Caki2 (cell line): ENCODE data around the gene TMEM59L. TPM values are rescaled to one million over a fixed set of nuclear protein-coding genes. Genes with fewer than 3 reads are reported as not detected.

Experiments
- DNase-seq: peaks from one replicate; pipeline ENCODE4 v3.0.0-alpha.2; 2015; ENCODE audit warnings: low read depth
- in situ Hi-C: cut with HindIII; loops from 2 replicates; pipeline ENCODE4 v1.10.0; 2016; ENCODE audit warnings: low sequenced_read_pairs, low pct_unique_long_range_greater_than_20kb, mixed read lengths
- total RNA-seq: library from RNA; depleted of rRNA; stranded (reverse); fragments of >200 nt; shearing (Covaris generic); gene quantifications from 2 replicates; pipeline ENCODE4 v1.2.3, GENCODE V29; 2014; ENCODE audit warnings: low replicate concordance; rRNA removed

The TMEM59L gene
- total RNA-seq, 1 experiment from 2014 or later, result 0.14 TPM

DNA sequence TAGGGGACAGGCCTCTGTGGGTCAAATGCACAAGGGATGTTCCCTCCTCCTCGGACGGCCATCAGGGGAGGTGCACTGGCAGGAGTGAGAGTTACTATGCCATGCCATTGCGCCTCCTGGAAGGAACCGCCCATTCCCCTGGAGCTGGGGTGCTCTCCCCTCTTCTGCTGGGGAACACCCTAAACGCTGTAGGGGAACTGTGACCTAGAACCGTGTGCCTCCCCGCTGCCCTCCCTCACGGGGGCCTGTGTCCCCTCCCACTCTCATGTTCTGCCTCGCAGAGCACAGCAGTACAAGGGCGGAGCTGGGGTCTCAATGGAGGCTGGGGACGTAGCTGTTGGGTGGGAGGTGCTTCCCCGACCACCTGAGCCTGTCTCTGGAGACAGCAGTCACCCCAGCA is 53.6 kb downstream of the TMEM59L start:
- DNase-seq, result no peak

DNA sequence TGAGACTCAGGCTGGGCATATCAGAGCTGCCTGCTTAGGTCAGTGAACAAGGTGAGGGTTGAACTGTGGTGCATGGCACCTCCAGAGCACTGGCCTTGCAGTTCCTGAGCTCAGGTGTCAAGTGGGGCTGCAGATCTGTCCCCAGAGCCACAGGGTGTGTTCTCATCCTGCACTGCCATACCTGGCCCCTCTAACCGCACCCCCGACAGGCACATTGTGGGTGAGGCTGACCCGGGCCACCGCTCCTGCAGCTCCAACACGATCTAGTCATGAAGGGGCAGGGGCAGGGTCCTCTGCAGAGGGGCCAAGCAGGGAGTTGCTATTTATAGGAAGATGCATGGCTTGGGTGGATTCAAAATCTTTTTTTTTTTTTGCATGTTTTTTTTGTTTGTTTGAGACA is 54.1 kb downstream of the TMEM59L start:
- in situ Hi-C loops, result no loop called here
- DNase-seq, result no peak

More for the DNA sequence above, 53.6 kb downstream of the TMEM59L start:
- in situ Hi-C loops, result no loop called here

DNA sequence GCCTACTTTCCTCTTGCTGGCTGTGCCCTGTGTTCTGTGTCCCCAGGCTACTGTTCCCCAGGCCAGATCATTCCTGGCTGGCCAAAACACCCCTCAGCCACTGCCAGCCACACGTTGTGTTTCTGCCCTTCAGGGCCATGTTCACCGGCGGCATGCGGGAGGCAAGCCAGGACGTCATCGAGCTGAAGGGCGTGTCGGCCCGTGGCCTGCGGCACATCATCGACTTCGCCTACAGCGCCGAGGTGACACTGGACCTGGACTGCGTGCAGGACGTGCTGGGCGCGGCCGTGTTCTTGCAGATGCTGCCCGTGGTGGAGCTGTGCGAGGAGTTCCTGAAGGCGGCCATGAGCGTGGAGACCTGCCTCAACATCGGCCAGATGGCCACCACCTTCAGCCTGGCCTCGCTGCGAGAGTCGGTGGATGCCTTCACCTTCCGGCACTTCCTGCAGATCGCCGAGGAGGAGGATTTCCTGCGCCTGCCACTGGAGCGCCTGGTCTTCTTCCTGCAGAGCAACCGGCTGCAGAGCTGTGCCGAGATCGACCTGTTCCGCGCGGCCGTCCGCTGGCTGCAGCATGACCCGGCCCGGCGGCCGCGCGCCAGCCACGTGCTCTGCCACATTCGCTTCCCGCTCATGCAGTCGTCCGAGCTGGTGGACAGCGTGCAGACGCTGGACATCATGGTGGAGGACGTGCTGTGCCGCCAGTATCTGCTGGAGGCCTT is 55.0 kb downstream of the TMEM59L start:
- in situ Hi-C loops, result no loop called here
- no peak for DNase-seq

DNA sequence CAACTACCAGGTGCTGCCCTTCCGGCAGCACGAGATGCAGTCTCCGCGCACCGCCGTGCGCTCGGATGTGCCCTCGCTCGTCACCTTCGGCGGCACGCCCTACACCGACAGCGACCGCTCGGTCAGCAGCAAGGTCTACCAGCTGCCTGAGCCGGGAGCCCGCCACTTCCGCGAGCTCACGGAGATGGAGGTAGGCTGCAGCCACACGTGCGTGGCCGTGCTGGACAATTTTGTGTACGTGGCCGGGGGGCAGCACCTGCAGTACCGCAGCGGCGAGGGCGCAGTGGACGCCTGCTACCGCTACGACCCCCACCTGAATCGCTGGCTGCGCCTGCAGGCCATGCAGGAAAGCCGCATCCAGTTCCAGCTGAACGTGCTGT is 55.6 kb downstream of the TMEM59L start:
- DNase-seq, result no peak

DNA sequence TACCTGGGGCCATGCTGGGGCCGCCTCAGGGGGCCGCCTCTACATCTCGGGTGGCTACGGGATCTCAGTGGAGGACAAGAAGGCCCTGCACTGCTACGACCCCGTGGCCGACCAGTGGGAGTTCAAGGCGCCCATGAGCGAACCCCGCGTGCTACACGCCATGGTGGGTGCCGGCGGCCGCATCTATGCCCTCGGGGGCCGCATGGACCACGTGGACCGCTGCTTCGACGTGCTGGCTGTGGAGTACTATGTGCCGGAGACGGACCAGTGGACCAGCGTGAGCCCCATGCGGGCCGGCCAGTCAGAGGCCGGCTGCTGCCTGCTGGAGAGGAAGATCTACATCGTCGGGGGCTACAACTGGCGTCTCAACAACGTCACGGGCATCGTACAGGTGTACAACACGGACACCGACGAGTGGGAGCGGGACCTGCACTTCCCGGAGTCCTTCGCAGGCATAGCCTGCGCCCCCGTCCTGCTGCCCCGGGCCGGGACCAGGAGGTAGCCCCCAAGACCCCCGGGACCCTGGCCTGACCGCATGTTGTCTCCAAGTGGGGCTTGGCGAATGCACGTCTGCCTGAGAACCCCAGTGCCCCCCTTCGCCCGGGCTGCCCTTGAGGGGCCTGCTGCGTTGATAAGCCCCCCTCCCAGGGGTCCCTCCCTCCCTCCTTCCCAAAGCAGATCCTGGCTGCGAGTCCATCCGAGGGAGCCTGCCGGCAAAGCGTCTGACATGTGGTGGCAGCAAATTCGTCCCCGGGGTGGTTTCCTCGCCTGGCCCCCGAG is 56.3 kb downstream of the TMEM59L start:
- in situ Hi-C loops, result no loop called here
- no peak for DNase-seq

More for the DNA sequence above, 55.6 kb downstream of the TMEM59L start:
- in situ Hi-C loops, result no loop called here

DNA sequence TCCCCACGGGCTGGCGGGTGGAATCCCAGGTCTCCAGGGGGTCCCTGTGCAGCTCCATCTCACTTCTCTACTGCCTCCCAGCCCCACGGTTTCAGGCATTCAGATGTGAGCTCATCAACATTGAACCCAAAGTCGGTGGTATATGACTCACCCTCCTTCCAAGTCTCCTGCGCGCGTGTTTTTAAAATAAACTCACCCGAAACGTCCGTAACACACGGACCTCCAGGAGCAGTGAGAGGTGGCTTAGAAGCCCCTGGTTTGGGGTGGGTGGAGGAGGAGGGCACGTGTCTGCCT is 56.8 kb downstream of the TMEM59L start:
- in situ Hi-C loops, result no loop called here
- DNase-seq, result no peak

DNA sequence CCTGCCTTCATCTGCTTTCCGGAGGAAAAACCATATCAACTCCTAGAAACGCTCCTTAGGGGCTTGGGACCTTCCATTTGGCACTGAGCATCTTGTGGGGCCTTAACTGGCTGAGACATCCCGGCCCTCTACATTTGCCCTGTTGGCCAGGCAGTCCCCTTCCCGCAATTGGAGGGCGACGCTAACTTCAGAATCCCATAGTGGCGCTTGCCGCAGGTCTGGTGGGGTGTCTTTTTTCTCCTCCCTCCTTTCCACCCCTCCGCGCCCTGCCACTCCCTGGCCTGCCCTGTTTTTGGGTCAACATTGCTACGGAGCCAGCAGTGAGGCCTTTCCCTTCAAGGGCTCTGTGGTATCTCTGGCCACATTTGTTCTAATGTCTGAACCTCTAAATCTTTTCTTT is 57.2 kb downstream of the TMEM59L start:
- DNase-seq, result no peak
- in situ Hi-C loops, result no loop called here

DNA sequence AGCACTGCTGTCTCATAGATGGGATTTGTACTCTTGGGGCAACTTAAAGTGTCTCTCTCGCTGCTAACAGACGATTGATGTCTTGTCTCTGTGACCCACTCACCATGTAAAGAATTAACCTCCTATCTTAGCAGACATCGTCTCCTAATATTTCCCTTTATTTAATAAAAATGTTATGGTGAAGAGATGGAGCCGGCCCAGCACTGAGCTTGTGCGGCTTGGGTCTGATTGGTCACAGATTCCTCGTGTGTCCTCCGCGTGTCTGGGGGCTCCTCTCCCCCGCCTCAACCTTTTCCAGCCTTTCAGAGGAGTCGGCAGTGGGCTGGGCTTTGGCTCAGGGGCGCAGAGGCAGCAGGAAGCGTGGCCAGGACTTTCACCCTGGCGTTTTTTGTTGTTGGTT is 57.6 kb downstream of the TMEM59L start:
- no peak for DNase-seq
- in situ Hi-C loops, result no loop called here

Other genes starting within 250 kb of the TMEM59L start
- 349 and 410 TPM in 2 replicates for gene GDF15, start 226.7 kb upstream of the TMEM59L start, total RNA-seq
- gene LRRC25, start 215.2 kb upstream of the TMEM59L start, total RNA-seq, result not detected in 2 replicates
- 87.5 and 106 TPM in 2 replicates for gene SSBP4, start 193.5 kb upstream of the TMEM59L start, total RNA-seq
- 118 and 155 TPM in 2 replicates for gene ISYNA1, start 174.7 kb upstream of the TMEM59L start, total RNA-seq
- 8.4 and 26.0 TPM in 2 replicates for gene ELL, start 90.8 kb upstream of the TMEM59L start, total RNA-seq
- 418 and 487 TPM in 2 replicates for gene FKBP8, start 69.3 kb upstream of the TMEM59L start, total RNA-seq
- gene KXD1, start 55.0 kb upstream of the TMEM59L start, total RNA-seq, result 99.2 and 181 TPM in 2 replicates
- gene UBA52, start 41.0 kb upstream of the TMEM59L start, total RNA-seq, result 628 and 713 TPM in 2 replicates
- gene REX1BD, start 24.1 kb upstream of the TMEM59L start, total RNA-seq, result 189 and 207 TPM in 2 replicates
- gene CRLF1, start 6.1 kb upstream of the TMEM59L start, total RNA-seq, result 9.8 and 51.0 TPM in 2 replicates
- gene KLHL26, start 24.2 kb downstream of the TMEM59L start, total RNA-seq, result 4.1 and 11.2 TPM in 2 replicates
- 1.6 and 4.5 TPM in 2 replicates for gene CRTC1, start 70.8 kb downstream of the TMEM59L start, total RNA-seq
- gene COMP, start 178.4 kb downstream of the TMEM59L start, total RNA-seq, result not detected in 2 replicates
- 70.9 and 71.8 TPM in 2 replicates for gene UPF1, start 219.1 kb downstream of the TMEM59L start, total RNA-seq